ENCODE results near the gene MTG2.

The MTG2 gene

DNA sequence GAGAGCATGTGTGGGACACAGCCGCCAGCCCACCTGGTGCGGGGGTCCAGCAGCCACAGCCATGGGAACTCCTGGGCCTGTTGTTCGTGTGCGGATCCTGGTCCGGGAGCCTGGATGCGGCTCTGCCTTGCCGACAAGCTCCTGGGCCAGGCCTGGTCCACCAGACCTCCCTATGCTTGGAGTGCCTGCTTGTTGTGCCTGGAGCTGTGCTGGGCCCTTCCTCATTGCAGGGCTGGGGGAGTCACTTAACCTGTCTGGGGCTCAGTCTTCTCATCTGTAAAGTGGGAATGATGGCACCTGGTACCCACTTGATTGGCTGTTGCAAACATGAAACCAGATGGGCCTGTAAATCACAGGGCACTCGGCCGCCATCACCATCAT is 52.9 kb downstream of the MTG2 start:
- no CpG with 5 or more reads among the region's 9 CpGs for WGBS (ENCODE audit: insufficient coverage, insufficient read length)
- H3K27ac ChIP-seq (ENCODE audit: low read length): no peak overlapping the region
- H3K4me3 ChIP-seq (ENCODE audit: low read length): no peak overlapping the region
- H3K4me1 ChIP-seq (ENCODE audit: control insufficient read depth, insufficient read depth, low read length): no peaks in the 10 kb centered on the region; the same call in 1 of the 2 replicates
- no peaks in the 10 kb centered on the region for H3K36me3 ChIP-seq (ENCODE audit: control insufficient read depth, insufficient read depth, low read length)
- DNase-seq (ENCODE audit: low read depth, low spot score): no peak
- H3K9me3 ChIP-seq (ENCODE audit: control insufficient read depth, insufficient read depth, low read length): no peaks in the 10 kb centered on the region
- H3K27me3 ChIP-seq (ENCODE audit: control insufficient read depth, insufficient read depth, low read length): no peaks in the 10 kb centered on the region

DNA sequence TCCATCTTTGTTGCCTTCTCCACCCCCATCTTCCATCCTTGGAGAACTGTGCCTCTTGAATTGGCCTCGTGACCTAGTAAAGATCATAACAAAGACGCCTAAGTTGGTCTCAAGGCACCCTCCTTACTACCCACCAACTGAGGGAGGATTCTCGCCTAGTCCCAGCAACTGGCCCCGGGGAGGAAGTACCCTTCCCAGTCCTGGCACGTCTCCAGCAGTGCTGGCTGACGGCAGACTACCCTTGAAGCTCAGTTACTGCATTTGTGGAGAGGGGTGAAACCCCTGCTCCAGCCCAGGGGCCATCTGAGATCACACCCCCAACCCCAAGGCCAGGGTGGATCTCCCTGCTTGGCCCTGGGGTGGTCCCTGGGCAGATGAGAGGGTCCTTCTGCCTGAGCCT is 53.4 kb downstream of the MTG2 start:
- no peak for DNase-seq (ENCODE audit: low read depth, low spot score)
- Histone ChIP-seq H3K27me3 (ENCODE audit: control insufficient read depth, insufficient read depth, low read length) (no peaks in the 10 kb centered on the region), H3K9me3 (ENCODE audit: control insufficient read depth, insufficient read depth, low read length) (no peaks in the 10 kb centered on the region), H3K4me3 (ENCODE audit: low read length) (no peak overlapping the region), H3K4me1 (ENCODE audit: control insufficient read depth, insufficient read depth, low read length) (no peaks in the 10 kb centered on the region; the same call in 1 of the 2 replicates), H3K36me3 (ENCODE audit: control insufficient read depth, insufficient read depth, low read length) (no peaks in the 10 kb centered on the region), H3K27ac (ENCODE audit: low read length) (no peak overlapping the region)
- no CpG with 5 or more reads among the region's 6 CpGs for WGBS (ENCODE audit: insufficient coverage, insufficient read length)

DNA sequence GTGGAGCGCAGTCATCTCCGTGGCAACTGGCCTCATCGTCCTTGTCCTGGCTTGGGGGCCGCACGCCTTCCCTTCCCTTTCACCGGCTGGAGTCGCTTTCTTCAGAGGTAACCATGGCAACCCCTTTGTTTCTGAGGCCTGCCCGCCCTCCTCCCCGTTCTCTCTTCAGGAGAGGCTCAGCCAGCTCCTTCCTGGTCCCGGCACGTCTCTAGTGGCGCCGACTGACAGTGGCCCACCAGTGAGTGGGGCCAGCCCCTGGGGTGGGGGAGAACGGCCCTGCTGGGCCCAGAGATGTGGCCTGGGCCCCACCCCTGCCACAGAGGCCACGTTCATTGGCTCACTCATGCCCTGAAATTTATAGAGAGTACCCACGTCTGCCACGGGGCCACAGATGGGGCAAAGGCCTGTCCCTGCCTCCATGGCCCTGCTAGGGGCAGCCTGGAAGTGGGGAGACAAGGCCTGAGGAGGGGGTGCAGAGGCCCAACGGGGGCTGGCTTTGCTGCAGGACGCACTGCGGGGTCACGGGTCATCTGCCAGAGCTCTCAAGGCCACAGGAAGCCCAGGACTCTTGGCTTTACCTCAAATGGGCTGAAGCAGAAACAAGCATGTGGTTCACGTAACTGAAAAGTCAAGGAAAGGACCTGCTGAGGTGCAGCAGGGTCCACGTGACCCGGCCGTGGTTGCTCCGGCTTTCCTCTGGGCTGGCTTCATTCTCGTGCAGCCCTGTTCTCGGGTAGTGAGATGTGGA is 54.1 kb downstream of the MTG2 start:
- WGBS (ENCODE audit: insufficient coverage, insufficient read length): no CpG with 5 or more reads among the region's 28 CpGs
- Histone ChIP-seq H3K27me3 (ENCODE audit: control insufficient read depth, insufficient read depth, low read length) (no peaks in the 10 kb centered on the region), H3K4me3 (ENCODE audit: low read length) (no peak overlapping the region), H3K36me3 (ENCODE audit: control insufficient read depth, insufficient read depth, low read length) (no peaks in the 10 kb centered on the region), H3K27ac (ENCODE audit: low read length) (no peak overlapping the region), H3K9me3 (ENCODE audit: control insufficient read depth, insufficient read depth, low read length) (no peaks in the 10 kb centered on the region), H3K4me1 (ENCODE audit: control insufficient read depth, insufficient read depth, low read length) (no peaks in the 10 kb centered on the region; the same call in 1 of the 2 replicates)
- DNase-seq (ENCODE audit: low read depth, low spot score): no peak

DNA sequence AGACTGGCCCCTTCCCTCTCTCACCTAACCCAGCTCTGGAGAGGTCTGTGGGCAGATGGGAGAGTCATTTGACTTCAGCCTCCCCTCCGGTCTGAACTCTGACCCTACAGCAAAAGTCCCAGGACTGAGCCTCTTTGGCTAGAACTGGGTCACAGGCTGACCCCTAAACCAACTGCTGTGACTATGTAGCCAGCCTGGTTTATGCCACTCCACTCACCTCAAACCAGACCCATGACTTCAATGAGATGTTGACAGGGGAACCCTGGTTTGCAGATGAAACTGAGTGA is 54.6 kb downstream of the MTG2 start:
- H3K27ac ChIP-seq (ENCODE audit: low read length): no peak overlapping the region
- H3K4me1 ChIP-seq (ENCODE audit: control insufficient read depth, insufficient read depth, low read length): no peaks in the 10 kb centered on the region; the same call in 1 of the 2 replicates
- WGBS (ENCODE audit: insufficient coverage, insufficient read length): no CpG with 5 or more reads among the region's 1 CpG
- H3K4me3 ChIP-seq (ENCODE audit: low read length): no peak overlapping the region
- DNase-seq (ENCODE audit: low read depth, low spot score): no peak
- no peaks in the 10 kb centered on the region for H3K27me3 ChIP-seq (ENCODE audit: control insufficient read depth, insufficient read depth, low read length)
- no peaks in the 10 kb centered on the region for H3K36me3 ChIP-seq (ENCODE audit: control insufficient read depth, insufficient read depth, low read length)
- H3K9me3 ChIP-seq (ENCODE audit: control insufficient read depth, insufficient read depth, low read length): no peaks in the 10 kb centered on the region

DNA sequence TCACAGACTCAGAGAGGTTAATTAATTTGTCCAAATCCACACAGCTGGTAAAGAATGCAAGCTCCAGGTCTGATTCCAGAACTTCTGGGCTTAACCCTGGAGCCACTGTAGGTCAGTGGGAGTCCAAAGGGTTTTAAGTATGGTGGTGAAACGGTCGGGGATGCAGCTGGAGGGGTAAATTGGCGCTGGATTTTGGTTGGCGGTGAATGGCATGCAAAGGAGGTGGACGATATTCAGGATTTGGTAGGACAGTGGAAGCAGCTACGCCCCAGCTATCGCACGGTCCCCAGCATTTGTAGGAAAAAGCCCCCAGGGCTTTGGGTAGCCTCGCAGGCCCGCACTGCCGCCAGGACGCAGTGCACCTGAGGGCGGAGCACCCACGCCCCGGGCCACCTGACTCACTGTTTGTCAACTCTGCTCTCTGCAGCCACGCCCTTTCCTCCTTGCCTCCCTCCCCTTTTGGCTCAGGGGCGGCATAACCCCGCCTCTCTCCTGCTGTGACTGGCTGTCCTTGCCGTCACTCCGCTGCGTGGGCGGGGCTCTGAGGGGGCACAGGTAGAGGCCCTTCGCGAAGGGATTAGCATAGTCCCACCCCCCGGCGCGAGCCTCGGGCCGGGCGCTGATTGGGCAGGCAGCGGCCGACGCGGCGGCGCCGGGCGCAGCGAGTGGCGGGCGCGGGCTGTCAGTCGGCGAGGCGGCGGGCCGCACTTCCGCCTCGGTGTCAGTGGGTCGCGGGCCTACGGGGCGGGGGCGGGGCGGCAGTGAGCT is 55.2 kb downstream of the MTG2 start, which contains the start of gene OSBPL2:
Gene OSBPL2, plus strand, starts transcription at position 721 of the 768 bp plus-strand sequence. CDS start 17,664 bp downstream, outside the sequence.
- Histone ChIP-seq H3K4me3 (ENCODE audit: low read length) (peak within 1 kb of the TSS; percentile 67), H3K27me3 (ENCODE audit: control insufficient read depth, insufficient read depth, low read length) (no peaks in the 10 kb centered on the region), H3K27ac (ENCODE audit: low read length) (no peak within 1 kb of the TSS), H3K4me1 (ENCODE audit: control insufficient read depth, insufficient read depth, low read length) (no peaks in the 10 kb centered on the region; the same call in 1 of the 2 replicates), H3K9me3 (ENCODE audit: control insufficient read depth, insufficient read depth, low read length) (no peaks in the 10 kb centered on the region), H3K36me3 (ENCODE audit: control insufficient read depth, insufficient read depth, low read length) (no peaks in the 10 kb centered on the region)
- WGBS (ENCODE audit: insufficient coverage, insufficient read length): no CpG with 5 or more reads among the region's 55 CpGs
- DNase-seq (ENCODE audit: low read depth, low spot score): peak; percentile 85

DNA sequence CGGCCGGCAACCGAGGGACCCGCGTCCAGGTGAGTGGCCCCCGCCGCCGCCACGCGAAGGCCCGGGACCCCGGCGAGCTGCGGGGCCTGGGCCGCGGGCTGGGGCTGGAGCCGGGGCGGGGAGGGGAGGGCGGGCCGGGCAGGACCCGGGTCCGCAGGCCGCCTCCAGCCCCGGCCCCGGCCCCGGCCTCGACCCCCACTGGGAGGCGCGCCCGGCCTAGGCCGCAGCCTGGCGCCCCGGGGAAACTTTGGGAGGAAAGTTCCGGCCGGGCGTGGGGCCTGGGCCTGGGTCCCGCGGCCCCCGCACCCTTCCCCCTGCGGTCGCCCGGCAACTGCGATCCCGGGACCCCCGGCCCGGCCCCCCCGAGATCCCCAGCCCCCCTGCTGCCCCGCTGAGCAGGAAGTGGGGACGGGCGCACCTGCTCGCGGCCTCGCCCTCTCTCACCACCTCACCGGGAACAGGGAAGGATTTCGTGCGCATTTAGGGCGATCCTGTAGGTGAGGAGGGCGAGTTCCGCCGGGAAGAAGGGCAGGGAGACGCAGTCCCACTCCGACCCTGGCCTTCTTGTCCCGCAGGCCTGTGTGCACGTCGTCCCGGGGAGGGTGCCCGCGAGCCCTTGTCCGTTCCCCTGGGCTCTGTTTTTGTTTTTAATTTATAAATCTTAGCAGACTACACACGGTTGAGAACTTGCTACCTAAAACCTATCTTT is 55.9 kb downstream of the MTG2 start:
- Histone ChIP-seq H3K4me3 (ENCODE audit: low read length) (peak overlapping the region; percentile 67), H3K9me3 (ENCODE audit: control insufficient read depth, insufficient read depth, low read length) (no peaks in the 10 kb centered on the region), H3K27me3 (ENCODE audit: control insufficient read depth, insufficient read depth, low read length) (no peaks in the 10 kb centered on the region), H3K27ac (ENCODE audit: low read length) (no peak overlapping the region), H3K4me1 (ENCODE audit: control insufficient read depth, insufficient read depth, low read length) (no peaks in the 10 kb centered on the region; the same call in 1 of the 2 replicates), H3K36me3 (ENCODE audit: control insufficient read depth, insufficient read depth, low read length) (no peaks in the 10 kb centered on the region)
- DNase-seq (ENCODE audit: low read depth, low spot score): no peak
- no CpG with 5 or more reads among the region's 70 CpGs for WGBS (ENCODE audit: insufficient coverage, insufficient read length)

DNA sequence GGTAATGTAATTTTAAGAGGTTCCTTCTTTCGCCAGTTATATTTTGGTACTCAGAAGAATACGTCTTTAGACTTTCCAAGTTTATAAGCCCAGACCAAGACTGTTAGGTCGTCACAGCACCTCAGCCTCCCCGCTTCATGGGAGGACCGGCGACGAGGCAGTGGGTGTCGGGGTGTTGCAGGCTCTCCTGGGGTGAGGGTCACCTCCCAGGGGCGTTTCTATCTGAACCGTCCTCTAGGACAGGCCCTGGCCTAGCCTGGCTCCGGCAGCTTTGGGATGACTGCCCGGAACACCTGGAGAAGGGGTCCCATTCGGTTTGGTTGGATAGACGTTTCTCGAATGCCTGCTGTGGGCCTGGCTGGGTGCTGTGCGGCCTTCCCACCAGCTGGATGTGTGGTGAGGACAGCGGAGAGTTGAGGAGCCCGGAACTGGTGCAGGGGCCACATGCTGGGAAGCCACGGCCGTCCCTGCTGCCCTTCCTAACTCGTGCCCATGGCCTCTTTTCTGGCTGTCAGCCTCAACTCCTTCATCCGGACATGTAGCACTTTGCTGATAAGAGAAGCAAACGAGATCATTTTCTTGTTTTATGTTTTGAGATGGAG is 56.6 kb downstream of the MTG2 start:
- Histone ChIP-seq H3K9me3 (ENCODE audit: control insufficient read depth, insufficient read depth, low read length) (no peaks in the 10 kb centered on the region), H3K27ac (ENCODE audit: low read length) (no peak overlapping the region), H3K4me3 (ENCODE audit: low read length) (peak overlapping the region; percentile 19; the same call in 1 of the 2 replicates), H3K4me1 (ENCODE audit: control insufficient read depth, insufficient read depth, low read length) (no peaks in the 10 kb centered on the region; the same call in 1 of the 2 replicates), H3K36me3 (ENCODE audit: control insufficient read depth, insufficient read depth, low read length) (0 out of 2 replicates have a peak, but pooled peaks cover 2% of the 10 kb centered on the region), H3K27me3 (ENCODE audit: control insufficient read depth, insufficient read depth, low read length) (no peaks in the 10 kb centered on the region)
- no CpG with 5 or more reads among the region's 23 CpGs for whole genome bisulfite sequencing (ENCODE audit: insufficient coverage, insufficient read length)
- DNase-seq (ENCODE audit: low read depth, low spot score): no peak

DNA sequence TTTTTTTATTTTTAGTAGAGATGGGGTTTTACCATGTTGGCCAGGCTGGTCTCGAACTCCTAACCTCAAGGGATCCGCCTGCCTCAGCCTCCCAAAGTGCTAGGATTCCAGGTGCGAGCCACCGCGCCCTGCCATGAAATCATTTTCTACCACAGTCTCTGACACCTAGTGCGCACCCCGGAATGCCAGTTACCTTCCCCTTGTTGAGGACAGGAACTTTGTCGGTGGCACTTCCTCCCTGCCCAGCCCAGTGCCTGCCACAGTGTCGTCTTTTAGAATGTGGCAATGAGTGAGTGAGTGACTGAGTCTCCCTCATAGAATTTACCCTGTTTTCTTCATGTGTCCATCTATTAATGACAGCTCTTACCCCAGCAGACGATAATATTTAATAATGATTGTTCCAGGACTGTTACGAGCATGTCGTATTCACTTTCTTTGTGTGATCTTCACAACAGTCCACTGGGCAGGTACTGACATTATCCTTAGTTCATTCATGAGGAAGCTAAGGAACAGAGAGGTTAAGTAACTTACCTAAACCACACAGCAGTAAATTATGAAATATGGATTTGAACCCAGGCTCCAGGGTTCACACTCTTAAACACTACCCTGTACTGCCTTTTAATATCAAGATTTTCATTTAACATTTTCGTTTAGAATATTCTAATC is 57.3 kb downstream of the MTG2 start:
- 0 out of 2 replicates have a peak, but pooled peaks cover 2% of the 10 kb centered on the region for H3K36me3 ChIP-seq (ENCODE audit: control insufficient read depth, insufficient read depth, low read length)
- H3K4me3 ChIP-seq (ENCODE audit: low read length): no peak overlapping the region
- no peak for DNase-seq (ENCODE audit: low read depth, low spot score)
- H3K9me3 ChIP-seq (ENCODE audit: control insufficient read depth, insufficient read depth, low read length): no peaks in the 10 kb centered on the region
- no peaks in the 10 kb centered on the region; the same call in 1 of the 2 replicates for H3K4me1 ChIP-seq (ENCODE audit: control insufficient read depth, insufficient read depth, low read length)
- WGBS (ENCODE audit: insufficient coverage, insufficient read length): no CpG with 5 or more reads among the region's 13 CpGs
- no peak overlapping the region for H3K27ac ChIP-seq (ENCODE audit: low read length)
- H3K27me3 ChIP-seq (ENCODE audit: control insufficient read depth, insufficient read depth, low read length): no peaks in the 10 kb centered on the region

DNA sequence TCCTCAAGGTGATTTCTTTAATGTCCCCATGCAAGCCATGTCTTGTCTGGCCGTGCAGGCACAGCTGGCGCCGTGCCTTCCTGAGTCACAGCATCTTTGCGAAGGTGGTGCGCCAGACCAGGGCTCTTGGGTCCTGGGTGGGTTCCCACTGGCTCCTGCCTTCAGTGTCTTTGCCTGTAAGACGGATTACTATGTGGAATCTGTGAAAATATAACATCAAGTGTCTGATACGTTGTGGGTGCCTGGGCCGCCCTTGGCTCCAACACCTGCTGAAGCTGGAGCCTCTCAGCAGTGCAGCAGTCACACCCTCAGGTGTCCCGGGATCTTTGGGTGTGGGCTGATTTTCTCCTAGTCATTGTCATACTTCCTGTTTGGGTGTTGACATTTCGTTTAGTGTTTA is 58.7 kb downstream of the MTG2 start:
- no peak overlapping the region for H3K4me3 ChIP-seq (ENCODE audit: low read length)
- no peak overlapping the region for H3K27ac ChIP-seq (ENCODE audit: low read length)
- no peak for DNase-seq (ENCODE audit: low read depth, low spot score)
- no CpG with 5 or more reads among the region's 10 CpGs for WGBS (ENCODE audit: insufficient coverage, insufficient read length)
- H3K4me1 ChIP-seq (ENCODE audit: control insufficient read depth, insufficient read depth, low read length): no peaks in the 10 kb centered on the region; the same call in 1 of the 2 replicates
- H3K36me3 ChIP-seq (ENCODE audit: control insufficient read depth, insufficient read depth, low read length): 0 out of 2 replicates have a peak, but pooled peaks cover 2% of the 10 kb centered on the region
- no peaks in the 10 kb centered on the region for H3K9me3 ChIP-seq (ENCODE audit: control insufficient read depth, insufficient read depth, low read length)
- H3K27me3 ChIP-seq (ENCODE audit: control insufficient read depth, insufficient read depth, low read length): no peaks in the 10 kb centered on the region

All from iPS DF 6.9 (cell line).